GM18861 (cell line): ENCODE results near the gene FRY.
"Not testable (repeated sequence)": the region's sequence is repeated elsewhere in the genome, so short reads cannot be mapped to it uniquely, and the experiment has no call there.

Experiments
- ATAC-seq: cut with Tn5 transposase; IDR thresholded peaks from one replicate; pipeline ENCODE4 v1.9.1; 2021; ENCODE audit not compliant: unreplicated experiment

Gene FRY

GRCh38 chr13:32040052-32040642 lies 8.6 kb downstream of the FRY start:
- ATAC-seq = no peak

- ATAC-seq = no peak
Observed at GRCh38 chr13:32040689-32041088, 9.1 kb downstream of the FRY start.

DNA sequence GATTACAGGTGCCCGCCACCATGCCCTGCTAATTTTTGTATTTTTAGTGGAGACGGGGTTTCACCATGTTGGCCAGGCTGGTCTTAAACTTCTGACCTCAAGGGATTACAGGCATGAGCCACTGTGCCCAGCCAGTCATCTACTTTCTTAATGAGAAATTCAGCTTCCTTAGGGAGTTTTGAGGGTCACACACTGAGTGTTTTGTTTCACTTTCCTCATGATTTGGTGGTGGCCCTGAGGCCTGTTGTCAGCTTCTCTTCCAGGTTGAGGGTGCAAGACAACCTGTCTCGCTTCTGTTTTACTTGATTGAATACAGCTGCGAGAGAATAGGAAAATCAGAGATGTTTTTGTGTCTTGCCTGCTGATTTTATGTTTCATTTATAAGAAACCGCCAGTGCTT lies 9.9 kb downstream of the FRY start:
- peak; percentile 74 for ATAC-seq

- ATAC-seq = no peak
Observed at GRCh38 chr13:32042551-32042950, 11.0 kb downstream of the FRY start.

GRCh38 chr13:32044446-32044845 lies 12.9 kb downstream of the FRY start:
- ATAC-seq = no peak

- no peak for ATAC-seq
Observed at GRCh38 chr13:32045537-32045936, 14.0 kb downstream of the FRY start.

GRCh38 chr13:32045982-32046785 lies 14.6 kb downstream of the FRY start:
- ATAC-seq = no peak

DNA sequence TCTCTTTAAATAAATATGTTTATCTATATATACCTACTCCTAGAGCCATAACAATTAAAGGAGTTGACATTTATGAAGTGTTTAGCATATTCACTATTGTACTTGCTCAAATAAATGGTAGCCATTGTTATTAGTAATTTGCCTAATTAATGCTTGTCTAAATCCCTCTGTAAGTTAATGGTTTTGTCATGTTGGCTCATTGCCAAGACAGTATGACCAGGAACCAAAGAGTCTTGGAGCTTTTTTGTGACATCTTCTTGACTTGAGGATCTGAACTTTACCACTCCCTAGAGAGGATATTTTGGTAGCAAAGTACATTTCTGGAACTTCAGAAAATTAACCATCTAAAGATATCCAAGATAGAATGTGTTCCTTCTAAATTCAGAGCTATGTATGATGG lies 15.5 kb downstream of the FRY start:
- no peak for ATAC-seq

GRCh38 chr13:32047793-32048192 lies 16.2 kb downstream of the FRY start:
- ATAC-seq = no peak

GRCh38 chr13:32048816-32049215 lies 17.2 kb downstream of the FRY start:
- ATAC-seq = no peak

DNA sequence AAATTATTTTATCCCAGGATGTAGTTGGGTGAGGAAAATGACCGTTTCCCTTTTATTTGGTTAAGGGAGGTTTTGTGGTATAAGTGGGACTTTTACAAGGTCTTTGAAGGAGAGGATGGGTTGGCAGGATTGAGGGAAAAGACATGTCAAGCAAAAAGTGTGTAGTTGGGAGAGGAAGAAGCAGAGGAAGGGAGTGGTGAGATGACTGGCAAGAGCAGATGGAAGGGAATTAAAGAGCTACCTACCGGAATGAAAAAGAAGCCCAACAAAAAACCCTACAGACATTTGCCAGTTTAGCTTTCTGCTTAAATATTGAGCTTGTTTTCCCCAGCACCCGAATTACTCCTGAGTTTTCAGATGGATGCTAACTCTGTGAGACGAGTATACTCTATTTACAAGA lies 19.6 kb downstream of the FRY start:
- no peak for ATAC-seq

GRCh38 chr13:32056316-32056715 lies 24.7 kb downstream of the FRY start:
- ATAC-seq = no peak

GRCh38 chr13:32057325-32057724 lies 25.8 kb downstream of the FRY start:
- ATAC-seq = not testable (repeated sequence)

- ATAC-seq = no peak
Observed at GRCh38 chr13:32059511-32059984, 28.0 kb downstream of the FRY start.

- ATAC-seq = no peak
Observed at GRCh38 chr13:32060401-32060878, 28.9 kb downstream of the FRY start.

DNA sequence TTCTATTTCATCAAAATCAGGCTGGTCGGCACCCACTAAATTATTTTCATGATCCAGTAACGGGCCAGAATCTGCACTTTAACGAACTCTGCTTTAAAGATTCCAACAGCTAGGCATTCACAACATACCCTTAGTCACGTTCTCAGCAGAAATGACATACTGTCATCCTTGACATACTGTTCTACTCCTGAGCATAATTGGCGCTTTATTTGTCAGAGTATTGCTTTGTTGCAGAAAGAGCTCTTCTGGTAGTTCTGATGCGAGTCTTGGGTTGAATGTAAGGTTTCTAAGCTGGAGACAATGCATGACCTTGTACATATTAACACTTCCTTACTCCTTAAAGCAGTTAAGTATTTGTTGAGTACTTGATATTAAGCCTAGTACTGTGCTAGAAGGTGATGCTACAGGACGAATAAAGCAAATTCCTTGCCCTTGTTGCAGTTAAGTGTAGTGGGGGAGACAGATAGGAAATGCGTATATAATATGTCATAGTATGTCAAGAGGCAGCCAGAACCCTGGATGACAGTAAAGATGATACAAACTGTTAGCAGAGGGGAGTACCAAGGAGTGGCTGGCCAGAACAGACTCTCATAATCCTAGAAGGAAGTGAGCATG lies 32.2 kb downstream of the FRY start:
- ATAC-seq = no peak

DNA sequence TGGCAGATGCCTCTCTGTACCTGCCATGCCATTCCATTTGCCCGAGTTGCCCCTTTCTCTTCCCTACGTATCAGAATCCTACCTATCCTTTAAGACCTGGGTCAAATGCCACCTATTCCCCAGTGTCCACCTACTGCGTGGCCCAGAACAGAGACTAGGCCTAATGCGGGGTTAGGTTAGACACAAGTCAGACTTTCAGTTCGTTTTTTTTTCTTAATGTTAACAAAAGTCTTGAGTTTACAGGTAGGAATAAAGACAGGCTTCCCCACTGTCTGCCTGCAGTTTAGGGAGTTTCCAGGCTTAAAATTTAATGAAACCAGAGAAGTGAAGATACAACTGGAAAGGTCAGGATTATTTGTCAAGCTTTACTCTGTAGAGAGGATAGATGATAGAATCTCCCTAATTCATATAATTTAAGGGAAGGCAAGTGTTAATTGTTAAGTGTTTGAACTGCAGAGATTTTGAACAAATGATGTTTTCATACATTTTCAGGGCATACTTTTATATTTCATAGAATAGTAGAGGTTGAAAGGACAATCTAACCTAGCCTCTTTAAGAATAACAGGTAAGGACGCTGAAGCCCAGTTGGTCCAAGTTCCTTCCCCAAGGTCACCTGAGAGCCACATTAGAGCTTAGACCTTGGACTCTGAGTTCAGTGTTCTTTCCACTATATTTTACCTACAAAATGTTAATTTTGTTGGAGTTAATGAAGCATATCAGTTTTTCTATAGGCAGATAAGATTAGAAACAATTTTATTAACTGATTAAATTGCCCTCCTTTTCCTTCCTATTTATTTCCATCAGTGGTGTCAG lies 35.8 kb downstream of the FRY start:
- no peak for ATAC-seq

DNA sequence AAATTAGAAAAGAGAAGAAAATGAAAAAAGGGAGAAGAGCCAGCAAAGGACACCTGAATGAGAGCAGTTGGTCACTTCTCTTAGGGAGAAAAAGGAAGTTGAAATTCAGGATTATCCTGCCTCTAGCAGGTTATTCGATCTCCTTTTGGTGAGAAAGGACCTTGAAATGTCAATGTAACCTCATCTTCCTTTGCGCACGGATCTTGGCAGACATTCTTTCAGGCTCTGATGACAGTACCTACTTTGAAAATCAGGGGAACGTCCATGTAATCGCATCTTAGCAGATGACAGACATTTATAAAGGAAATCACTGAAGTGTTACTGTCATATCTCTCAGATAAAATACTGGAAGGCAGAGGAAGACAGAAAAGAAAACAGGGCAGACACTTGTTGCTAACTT lies 36.7 kb downstream of the FRY start:
- no peak for ATAC-seq

- no peak for ATAC-seq
Observed at GRCh38 chr13:32073180-32073864, 41.7 kb downstream of the FRY start.

GRCh38 chr13:32075170-32075851 lies 43.7 kb downstream of the FRY start:
- no peak for ATAC-seq
